ENCODE results near the gene MSL1. TPM values are rescaled to one million over a fixed set of nuclear protein-coding genes. Genes with fewer than 3 reads are reported as not detected.
A peak's percentile ranks its signal among the peaks of the same experiment; 100 is the strongest.

Gene MSL1
- total and polyA plus RNA-seq, 2 of the 13 experiments (the other 11 are each of a cell fraction or from before 2014, with no cell fraction given) = 63.8 to 88.5 TPM

GRCh38 chr17:40072735-40073346, 48.9 kb upstream of the MSL1 start (continued):
- no peak for TF ChIP-seq MIXL1 (CRISPR knock-in tag; IDR thresholded peaks at IDR 0.05)
- TF ChIP-seq KMT2A (CRISPR knock-in tag; IDR thresholded peaks at IDR 0.05) = no peak
- TF ChIP-seq HOXA5 (CRISPR knock-in tag; IDR thresholded peaks at IDR 0.05) = no peak
- no peak for TF ChIP-seq MEF2D (CRISPR knock-in tag; IDR thresholded peaks at IDR 0.05)
- no peak for TF ChIP-seq NFKBIZ (CRISPR knock-in tag; IDR thresholded peaks at IDR 0.05)
- no peak for TF ChIP-seq ETS1 (CRISPR knock-in tag; IDR thresholded peaks at IDR 0.05)
- no peak for TF ChIP-seq KAT2B (IDR thresholded peaks at IDR 0.05; ENCODE audit: borderline replicate concordance, low read depth, low read length)
- no peak for TF ChIP-seq ZBTB39 (CRISPR knock-in tag; IDR thresholded peaks at IDR 0.05)
- TF ChIP-seq DMAP1 (CRISPR knock-in tag; IDR thresholded peaks at IDR 0.05) = no peak
- TF ChIP-seq GATAD1 (CRISPR knock-in tag; IDR thresholded peaks at IDR 0.05) = no peak
- peak; percentile 52; the same call in 1 of the 2 replicates for TF ChIP-seq ZNF281 (CRISPR knock-in tag; IDR thresholded peaks at IDR 0.05; ENCODE audit: borderline replicate concordance)
- no peak for TF ChIP-seq SRSF9 (IDR thresholded peaks at IDR 0.05; ENCODE audit: borderline replicate concordance, insufficient read depth, low read depth, low read length, poor library complexity, severe bottlenecking)
- no peak for TF ChIP-seq CREB3 (CRISPR knock-in tag; IDR thresholded peaks at IDR 0.05)
- TF ChIP-seq ZNF251 (CRISPR knock-in tag; IDR thresholded peaks at IDR 0.05) = no peak
- peak; percentile 70; the same call in 1 of the 2 replicates for TF ChIP-seq ZBTB10 (CRISPR knock-in tag; IDR thresholded peaks at IDR 0.05; ENCODE audit: borderline replicate concordance)
- no peak for TF ChIP-seq GABPB1 (CRISPR knock-in tag; IDR thresholded peaks at IDR 0.05)
- no peak for TF ChIP-seq ELF4 (CRISPR knock-in tag; IDR thresholded peaks at IDR 0.05; ENCODE audit: borderline replicate concordance)
- TF ChIP-seq ZBTB49 (CRISPR knock-in tag; IDR thresholded peaks at IDR 0.05; ENCODE audit: borderline replicate concordance) = no peak
